Activated CD8-positive, alpha-beta memory T cell treated with anti-CD3 and anti-CD28 coated beads for 4 hours (primary cell): Measurements from ENCODE around the gene NDUFS7.

Experiments
- DNase-seq, 2 donors: peaks; one replicate each; pipeline ENCODE4 v3.0.0-alpha.2; 2020; ENCODE audit warnings: low read depth in 2 of 2

The NDUFS7 gene

GRCh38 chr19:1400281-1401137 lies 16.8 kb downstream of the NDUFS7 start:
- no peak for DNase-seq

DNA sequence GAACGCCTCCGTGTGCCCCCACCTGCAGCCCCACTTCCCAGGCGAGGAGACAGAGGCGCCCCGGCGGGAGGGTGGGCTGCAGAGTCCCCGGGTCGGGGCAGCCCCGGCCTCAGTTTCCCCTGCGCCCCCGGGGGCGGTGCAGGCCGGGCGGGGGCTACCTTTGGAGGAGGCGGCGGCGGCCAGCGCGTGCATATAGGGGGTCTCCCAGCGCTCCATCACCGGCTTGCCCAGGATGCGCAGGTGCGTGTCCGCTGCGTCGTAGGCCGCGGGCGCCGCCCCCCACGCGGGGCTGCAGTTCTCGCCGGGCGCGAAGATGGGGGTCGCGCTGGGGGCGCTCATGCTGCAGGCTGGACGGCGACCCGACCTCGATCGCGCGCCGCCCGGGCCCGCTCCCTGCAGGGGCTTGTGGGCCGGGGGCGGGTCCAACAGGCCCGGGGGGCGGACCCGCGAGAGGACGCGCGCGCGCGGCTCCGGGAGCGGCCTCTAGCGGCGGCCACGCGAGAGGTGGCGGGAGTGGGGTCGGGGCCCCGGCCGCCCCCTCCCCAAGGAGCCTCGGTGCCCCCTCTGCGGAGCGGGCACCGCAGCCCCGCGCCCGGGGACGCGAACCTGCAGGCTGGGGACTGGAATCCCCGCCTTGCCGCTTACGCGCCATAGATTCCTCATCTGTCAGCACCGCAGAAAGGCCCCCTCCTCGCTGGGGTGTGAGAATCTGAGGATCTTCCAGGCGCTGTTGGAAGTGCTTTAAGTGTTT lies 17.6 kb downstream of the NDUFS7 start, which contains the start of gene GAMT:
Gene GAMT (minus strand): TSS at position 405 of the 751 bp plus-strand sequence. CDS start 66 bp downstream, at position 339.
- DNase-seq = no peak

- DNase-seq = no peak
These were observed 18.1 kb downstream of the NDUFS7 start for GRCh38 chr19:1401889-1402217.

DNA sequence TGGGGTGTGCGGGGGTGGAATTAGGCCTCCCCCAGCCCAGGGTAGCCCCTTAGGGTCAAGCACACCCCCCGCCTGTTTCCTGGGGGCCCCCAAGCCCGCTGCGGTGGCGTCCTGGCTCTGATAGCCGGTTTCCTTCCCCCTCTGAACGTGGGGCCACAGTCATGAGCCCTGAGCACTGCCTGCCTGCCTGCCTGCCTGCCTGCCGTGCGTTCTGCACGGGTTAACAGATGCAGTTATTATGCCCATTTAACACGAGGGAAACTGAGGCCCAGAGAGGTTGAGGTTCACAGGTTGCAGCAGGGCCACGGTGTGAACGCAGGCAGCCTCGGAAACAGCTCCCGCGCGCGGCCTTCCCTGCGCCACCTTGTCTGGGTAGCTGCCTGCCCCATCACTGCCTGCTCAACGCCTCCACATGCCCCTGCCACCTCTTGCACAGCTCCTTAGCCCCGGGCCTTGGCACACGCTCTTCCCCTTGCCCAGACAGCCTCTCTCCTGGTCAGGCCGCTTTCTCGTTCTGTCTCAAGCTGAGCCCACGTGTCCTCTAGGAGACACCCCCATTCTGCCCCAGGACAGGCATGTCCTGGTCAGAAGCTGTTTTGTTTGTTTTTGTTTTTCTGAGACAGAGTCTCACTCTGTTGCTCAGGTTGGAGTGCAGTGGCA lies 18.8 kb downstream of the NDUFS7 start:
- no peak for DNase-seq

DNA sequence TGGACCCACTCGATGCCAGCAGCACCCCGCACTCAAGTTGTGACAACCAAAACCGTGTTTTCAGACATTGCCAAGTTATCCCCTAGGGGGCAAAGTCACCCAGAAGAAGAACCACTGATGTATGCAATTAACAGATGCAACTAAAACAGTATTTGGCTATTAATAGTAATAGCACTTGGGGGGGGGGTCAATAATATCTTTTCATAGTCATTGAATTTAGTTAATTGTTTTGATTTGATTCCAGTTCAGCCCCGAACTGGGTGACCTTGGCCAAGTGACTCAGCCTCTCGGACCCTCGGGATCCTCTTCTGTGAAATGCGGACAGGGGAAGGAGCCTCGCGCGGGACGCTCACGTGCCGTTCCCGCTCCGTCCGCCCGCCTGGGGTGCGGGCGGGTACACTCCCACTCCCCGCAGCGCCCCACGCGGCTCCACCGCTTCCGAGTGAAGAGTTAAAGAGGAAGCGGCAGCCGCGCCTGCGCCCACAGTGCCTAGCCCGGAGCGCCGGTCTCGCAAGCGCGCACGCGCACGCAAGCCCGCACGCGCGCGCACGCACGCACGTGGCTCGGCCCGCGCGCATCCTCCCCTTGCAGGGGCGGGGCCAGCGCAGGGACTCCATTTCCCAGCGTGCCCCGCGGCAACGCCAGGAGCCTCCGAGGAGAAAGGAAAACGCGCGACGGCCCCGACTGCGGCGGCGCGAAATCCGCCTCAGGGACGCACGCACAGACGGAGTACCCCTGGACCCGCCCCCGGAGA lies 23.2 kb downstream of the NDUFS7 start:
- peak; percentile 99 for DNase-seq

DNA sequence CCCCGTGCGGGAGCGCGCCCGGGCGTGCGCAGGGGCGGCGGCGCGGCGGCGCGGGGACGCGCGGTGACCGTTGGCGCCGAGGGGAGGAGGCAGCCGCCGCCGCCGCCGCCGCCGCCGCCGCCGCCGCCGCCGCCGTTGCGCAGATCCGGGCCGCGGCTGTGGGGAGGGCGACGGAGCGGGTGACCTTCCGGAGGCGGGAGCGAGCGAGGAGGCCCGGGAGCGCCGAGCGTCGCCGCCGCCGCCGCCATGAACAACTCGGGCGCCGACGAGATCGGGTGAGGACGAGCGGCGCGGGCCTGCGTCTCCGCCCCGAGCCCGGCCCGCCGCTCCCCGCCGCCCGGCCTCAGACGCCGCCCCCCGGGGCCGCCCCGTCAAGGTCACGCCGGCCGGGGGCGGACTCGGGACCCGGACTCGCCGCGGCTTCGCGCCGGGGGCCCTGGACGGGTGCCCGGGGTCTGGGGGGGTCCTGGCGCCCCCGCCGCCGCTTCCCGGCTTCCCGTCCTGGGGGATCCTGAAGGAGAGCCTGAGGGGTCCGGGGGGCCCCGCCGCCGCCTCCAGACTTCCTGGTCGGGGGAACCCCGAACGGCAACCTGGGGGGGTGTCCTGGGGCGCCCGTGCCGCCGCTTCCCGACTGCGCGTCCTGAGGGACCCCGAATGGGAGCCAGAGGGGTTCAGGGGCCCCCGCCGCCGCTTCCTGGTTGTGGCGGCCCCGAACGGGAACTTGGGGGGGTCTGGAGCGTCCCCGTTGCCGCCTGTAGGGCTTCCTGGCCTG lies 24.0 kb downstream of the NDUFS7 start, which contains the start of gene DAZAP1:
Gene DAZAP1 (plus strand): TSS at position 59 of the 772 bp plus-strand sequence. CDS start 188 bp downstream, at position 247.
- DNase-seq = peak in 1 of 2 donors; percentile 21

- DNase-seq = peak in 1 of 2 donors; percentile 30
These were observed 24.8 kb downstream of the NDUFS7 start for GRCh38 chr19:1408300-1409203.

DNA sequence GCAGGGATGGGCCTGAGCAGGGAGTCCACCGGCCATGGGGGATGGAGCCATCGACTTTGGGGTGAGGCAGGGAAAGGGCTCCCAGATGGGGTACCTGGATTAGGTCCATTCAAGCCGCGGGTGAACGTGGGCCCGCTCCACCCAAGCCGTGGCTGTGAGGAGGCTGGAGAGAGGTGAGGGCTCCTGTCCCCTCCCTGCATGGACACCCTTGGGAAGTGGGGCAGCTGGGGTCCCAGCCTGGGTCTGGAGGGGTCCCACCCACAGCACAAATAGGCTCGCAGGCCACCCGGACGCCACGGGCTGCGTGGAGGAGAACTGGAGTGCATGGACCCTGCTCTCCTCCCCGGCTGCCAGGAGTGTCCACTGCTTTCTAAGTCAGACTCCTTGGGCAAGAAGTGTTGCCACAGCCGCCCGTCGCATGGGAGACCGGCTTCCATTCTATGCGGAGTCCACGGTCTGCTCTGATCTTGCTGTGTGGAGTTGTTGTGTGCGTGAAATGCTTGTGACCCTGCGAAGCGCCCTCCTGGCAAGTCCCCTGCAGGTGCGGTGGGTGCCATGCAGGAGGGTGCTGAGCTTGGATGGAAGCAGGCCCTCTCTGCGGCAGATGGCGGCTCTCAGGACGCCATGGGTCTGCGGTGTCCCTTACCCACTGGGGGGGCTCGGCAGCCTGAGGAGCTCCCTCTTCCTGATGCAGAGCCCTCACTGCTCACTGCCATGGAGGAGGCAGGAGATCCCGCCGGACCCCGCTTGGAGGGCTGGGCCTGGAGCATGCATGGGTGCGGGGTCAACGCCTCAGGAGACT lies 25.7 kb downstream of the NDUFS7 start:
- DNase-seq = no peak

DNA sequence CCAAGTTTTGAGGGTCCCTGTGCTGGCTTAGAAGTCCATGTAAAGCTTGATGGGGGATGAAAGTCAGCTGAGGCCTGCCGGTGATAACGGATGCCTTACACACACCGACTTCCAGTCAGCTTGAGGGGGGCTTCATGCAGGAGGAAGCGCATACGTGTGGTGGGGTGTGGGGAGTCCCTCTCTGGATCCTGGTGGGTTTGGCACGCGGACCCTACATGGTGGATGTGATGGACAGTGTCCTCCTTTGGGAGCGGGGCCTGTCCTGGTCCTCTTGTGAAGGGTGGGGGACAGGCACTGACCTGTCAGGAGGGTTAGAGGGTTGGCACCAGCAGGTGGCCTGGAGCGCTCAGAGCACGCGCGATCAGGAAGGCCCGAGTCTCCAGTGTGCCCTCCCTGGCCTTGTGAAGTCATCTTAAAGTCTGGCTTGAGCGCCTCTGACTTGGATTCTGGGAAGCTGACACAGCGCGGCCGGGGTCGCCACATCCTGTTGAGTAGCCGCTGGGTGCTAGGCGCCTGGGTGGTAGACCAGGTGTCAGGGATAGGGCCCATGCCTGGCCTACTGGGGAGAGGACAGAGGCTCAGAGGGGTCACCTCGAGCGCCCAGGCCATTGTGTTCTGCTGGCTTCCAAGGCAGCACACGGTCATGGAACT lies 26.6 kb downstream of the NDUFS7 start:
- DNase-seq = no peak

GRCh38 chr19:1410789-1411188 lies 27.1 kb downstream of the NDUFS7 start:
- no peak for DNase-seq

DNA sequence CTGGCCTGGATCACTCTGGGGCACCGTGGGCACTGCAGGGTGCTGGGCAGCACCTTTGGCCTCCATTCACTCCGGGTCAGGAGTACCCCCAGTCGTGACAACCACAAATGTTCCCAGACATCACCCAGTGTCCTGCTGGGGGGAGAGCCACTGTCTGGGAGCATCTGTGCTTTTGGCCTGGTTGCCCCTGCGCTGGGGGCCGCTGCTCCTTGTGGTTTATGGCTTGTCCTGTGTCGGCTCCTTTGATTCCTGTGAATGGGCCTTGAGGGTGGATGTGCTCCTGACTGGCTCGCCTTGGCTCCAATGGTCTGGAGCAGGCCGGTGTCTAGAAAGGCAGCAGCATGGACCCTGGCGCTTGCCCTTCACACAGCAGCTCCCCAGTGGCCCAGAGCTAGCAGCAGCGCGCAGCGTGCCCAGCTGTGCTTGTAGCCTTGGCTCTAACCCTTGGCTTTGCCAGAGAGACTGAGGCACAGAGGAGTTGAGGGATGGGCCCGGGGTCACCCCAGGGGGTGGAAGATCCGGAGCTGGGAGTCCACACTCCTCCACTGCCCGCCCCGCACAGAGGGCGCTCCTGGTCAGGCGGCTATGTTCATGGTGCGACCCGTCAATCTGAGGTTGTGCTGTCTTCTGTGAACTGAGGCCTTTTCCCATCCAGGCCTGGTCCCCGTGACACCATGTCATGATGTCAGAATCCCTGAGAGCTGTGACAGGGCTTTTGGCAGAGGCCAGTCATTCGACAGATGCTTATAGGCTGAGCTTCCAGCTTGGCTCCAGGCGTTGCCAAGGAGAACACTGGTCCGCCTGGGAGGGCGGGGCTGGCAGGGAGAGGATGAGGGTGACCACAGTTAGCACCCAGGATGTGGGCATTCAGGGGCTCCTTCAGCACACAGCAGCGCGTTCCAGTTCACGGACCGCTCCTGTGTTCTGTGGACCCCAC lies 27.8 kb downstream of the NDUFS7 start:
- no peak for DNase-seq

GRCh38 chr19:1412323-1412923 lies 28.7 kb downstream of the NDUFS7 start:
- no peak for DNase-seq

DNA sequence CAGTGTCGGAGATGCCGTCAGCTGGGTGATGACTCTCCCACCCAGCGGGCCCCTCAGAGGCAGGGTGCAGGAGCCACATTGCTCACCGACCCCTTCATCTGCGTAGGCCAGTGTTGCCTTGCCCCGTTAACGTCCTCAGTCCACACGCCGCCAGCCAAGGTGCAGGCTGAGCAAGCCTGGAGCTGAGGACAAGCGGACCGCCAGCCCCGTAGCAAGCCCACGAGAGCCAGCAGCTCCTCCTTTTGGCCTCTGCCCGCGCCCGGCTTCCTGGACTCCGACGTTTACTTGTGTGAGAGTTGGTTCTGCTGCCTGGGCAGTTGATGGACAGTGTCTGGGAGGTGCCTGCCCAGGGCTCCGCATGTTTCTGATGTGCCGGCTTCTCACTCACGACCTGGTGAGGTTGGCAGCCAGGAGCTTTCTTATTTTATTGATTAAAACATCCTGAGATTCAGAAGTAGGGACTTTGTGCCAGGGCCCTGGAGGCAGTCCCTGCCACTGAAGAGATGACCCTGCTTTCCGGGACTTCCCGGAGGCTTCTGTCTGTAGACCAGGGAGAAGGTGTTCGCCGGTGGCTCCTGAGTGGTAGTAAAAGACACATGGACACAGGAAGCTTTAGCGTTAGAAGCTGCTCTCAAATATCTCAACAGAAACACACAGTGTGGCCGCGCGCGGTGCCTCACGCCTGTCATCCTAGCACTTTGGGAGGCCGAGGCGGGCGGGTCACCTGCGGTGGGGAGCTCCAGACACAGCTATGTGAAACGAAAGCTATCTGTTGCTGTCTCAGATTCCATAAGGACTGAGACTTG lies 29.5 kb downstream of the NDUFS7 start:
- no peak for DNase-seq

DNA sequence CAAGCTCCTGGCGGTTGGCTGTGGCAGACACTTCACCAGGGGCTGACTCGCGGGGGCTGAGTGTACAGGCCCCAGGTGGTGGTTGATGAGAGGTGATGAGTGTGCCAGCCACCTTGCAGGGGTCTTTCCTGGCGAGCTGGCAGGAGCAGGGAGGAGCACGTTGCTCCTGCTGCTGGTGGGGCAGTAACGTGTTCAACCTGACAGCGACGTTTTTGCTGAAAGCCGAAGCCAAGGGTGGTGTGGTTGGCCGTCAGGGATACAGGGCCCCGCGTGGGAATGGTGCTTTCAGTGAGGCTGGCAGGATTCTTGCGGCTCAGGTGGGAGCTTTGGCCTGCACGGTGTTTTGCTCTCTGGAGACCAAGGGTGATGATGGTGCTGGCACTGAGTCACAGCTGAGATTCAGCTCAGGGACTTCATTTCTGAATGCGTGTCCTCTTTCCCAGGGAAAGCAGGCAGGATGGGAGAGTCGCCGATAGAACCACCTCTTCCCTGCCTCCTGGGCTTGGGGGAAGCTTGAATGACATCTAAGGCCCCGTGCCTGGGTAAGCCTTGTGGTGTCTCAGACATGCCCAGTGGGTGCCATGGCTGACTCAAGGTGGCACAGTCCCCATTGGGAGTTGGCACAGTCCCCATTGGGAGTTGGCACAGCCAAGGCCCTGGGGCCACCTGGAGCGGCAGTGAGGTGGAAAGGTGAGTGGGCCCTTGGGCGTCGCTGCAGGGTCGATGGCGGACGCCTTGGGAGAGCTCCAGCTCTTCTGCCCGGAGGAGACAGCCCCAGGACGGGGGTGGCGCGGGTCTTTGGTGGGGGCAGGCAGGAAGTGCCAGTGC lies 32.5 kb downstream of the NDUFS7 start:
- DNase-seq = no peak

GRCh38 chr19:1417145-1417544 lies 33.4 kb downstream of the NDUFS7 start:
- no peak for DNase-seq
